ENCODE data around the gene PGPEP1. TPM values are rescaled to one million over a fixed set of nuclear protein-coding genes. Genes with fewer than 3 reads are reported as not detected.
"Not testable (repeated sequence)": the region's sequence is repeated elsewhere in the genome, so short reads cannot be mapped to it uniquely, and the experiment has no call there.

Gene PGPEP1
- total RNA-seq, 2 donors from 2014 or later = 23.7 TPM

DNA sequence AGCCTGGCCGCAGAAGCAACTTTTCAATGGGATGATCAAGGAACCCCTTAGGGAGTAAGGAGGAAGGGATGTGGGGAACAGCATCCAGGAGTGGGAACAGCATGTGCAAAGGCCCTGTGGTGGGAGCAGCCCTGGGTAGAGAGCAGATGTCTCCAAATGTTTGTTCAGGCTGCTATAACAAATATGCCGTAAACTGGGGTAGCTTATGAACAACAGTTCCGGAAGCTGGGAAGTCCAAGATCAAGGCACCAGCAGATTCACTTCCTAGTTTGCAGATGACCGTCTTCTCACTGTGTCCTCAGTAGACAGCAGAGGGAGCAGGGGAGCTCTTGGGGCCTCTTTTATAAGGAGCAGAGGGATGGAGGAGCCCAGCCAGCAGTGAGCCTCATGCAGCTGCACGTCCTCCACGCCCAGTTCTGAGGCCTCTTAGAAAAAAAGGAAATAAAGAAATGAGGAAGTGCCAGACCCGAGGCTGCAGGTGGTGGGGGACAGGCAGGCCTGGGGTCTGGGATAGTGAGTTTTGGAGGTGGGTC is 61.2 kb downstream of the PGPEP1 start:
- no peaks in the 10 kb centered on the region for H3K36me3 ChIP-seq
- H3K4me3 ChIP-seq = no peak overlapping the region
- H3K9me3 ChIP-seq = no peaks in the 10 kb centered on the region
- H3K4me1 ChIP-seq (ENCODE audit: control insufficient read depth in 1 of 2, low read depth in 2 of 2) = no peaks in the 10 kb centered on the region
- H3K27me3 ChIP-seq (replicated peaks; ENCODE audit: insufficient read depth) = no peaks in the 10 kb centered on the region
- ATAC-seq (ENCODE audit: insufficient number of reproducible peaks, low FRiP score, low read depth) (no peak), DNase-seq (ENCODE audit: low spot score) (no peak)
- TF ChIP-seq, protein P1, sequence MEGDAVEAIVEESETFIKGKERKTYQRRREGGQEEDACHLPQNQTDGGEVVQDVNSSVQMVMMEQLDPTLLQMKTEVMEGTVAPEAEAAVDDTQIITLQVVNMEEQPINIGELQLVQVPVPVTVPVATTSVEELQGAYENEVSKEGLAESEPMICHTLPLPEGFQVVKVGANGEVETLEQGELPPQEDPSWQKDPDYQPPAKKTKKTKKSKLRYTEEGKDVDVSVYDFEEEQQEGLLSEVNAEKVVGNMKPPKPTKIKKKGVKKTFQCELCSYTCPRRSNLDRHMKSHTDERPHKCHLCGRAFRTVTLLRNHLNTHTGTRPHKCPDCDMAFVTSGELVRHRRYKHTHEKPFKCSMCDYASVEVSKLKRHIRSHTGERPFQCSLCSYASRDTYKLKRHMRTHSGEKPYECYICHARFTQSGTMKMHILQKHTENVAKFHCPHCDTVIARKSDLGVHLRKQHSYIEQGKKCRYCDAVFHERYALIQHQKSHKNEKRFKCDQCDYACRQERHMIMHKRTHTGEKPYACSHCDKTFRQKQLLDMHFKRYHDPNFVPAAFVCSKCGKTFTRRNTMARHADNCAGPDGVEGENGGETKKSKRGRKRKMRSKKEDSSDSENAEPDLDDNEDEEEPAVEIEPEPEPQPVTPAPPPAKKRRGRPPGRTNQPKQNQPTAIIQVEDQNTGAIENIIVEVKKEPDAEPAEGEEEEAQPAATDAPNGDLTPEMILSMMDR (IDR thresholded peaks at IDR 0.05) = no peak
- H3K27ac ChIP-seq = no peak overlapping the region

DNA sequence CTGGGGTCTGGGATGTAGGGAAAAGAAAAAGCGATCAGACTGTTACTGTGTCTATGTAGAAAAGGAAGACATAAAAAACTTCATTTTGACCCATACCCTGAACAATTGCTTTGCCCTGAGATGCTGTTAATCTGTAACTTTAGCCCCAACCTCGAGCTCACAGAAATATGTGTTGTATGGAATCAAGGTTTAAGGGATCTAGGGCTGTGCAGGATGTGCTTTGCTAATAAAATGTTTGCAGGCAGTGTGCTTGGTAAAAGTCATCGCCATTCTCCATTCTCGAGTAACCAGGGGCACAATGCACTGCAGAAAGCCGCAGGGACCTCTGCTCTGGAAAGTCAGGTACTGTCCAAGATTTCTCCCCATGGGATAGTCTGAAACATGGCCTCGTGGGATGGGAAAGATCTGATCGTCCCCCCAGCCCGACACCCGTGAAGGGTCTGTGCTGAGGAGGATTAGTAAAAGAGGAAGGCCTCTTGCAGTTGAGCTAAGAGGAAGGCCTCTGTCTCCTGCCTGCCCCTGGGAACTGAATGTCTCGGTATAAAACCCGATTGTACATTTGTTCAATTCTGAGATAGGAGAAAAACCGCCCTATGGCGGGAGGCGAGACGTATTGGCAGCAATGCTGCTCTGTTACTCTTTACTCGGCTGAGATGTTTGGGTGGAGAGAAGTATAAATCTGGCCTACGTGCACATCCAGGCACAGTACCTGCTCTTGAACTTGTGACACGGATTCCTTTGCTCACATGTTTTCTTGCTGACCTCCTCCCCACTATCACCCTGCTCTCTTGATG is 62.3 kb downstream of the PGPEP1 start:
- not testable (repeated sequence) for H3K4me1 ChIP-seq (ENCODE audit: control insufficient read depth in 1 of 2, low read depth in 2 of 2); H3K9me3 ChIP-seq; H3K27ac ChIP-seq; ATAC-seq (ENCODE audit: insufficient number of reproducible peaks, low FRiP score, low read depth); H3K36me3 ChIP-seq; DNase-seq (ENCODE audit: low spot score); H3K4me3 ChIP-seq; H3K27me3 ChIP-seq (replicated peaks; ENCODE audit: insufficient read depth)

DNA sequence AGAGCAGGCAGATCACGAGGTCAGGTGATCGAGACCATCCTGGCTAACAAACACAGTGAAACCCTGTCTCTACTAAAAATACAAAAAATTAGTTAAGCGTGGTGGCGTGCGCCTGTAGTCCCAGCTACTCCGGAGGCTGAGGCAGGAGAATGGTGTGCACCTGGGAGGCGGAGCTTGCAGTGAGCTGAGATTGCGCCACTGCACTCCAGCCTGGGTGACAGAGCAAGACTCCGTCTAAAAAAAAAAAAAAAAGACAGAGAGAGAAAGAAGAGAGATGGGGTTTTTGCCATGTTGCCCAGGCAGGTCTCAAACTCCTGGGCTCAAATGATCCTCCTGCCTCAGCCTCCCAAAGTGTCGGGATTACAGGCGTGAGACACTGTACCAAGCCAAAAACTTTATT is 65.4 kb downstream of the PGPEP1 start:
- not testable (repeated sequence) for H3K27me3 ChIP-seq (replicated peaks; ENCODE audit: insufficient read depth); H3K9me3 ChIP-seq; ATAC-seq (ENCODE audit: insufficient number of reproducible peaks, low FRiP score, low read depth); H3K4me3 ChIP-seq; H3K36me3 ChIP-seq; DNase-seq (ENCODE audit: low spot score); H3K4me1 ChIP-seq (ENCODE audit: control insufficient read depth in 1 of 2, low read depth in 2 of 2); H3K27ac ChIP-seq

DNA sequence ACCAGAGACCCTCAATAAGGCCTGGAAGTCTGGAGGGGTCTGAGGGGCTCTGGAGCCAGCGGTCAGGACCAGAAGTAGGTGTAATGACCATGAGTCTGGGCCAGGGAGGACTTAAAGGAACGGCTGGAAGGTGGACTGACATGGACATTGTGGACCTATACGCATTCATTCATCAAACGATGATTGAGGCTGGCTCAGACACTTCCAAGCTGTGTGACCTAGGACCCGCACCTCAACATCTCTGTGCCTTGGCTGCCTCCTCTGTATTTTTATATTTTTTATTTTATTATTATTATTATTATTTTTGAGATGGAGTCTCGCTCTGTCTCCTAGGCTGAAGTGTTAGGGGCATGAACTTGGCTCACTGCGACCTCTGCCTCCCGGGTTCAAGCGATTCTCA is 66.4 kb downstream of the PGPEP1 start:
- no peaks in the 10 kb centered on the region for H3K4me1 ChIP-seq (ENCODE audit: control insufficient read depth in 1 of 2, low read depth in 2 of 2)
- H3K36me3 ChIP-seq = no peaks in the 10 kb centered on the region
- TF ChIP-seq, protein P1 (IDR thresholded peaks at IDR 0.05) = no peak
- H3K9me3 ChIP-seq = no peaks in the 10 kb centered on the region
- no peak for ATAC-seq (ENCODE audit: insufficient number of reproducible peaks, low FRiP score, low read depth)
- no peak overlapping the region for H3K4me3 ChIP-seq
- no peak overlapping the region for H3K27ac ChIP-seq
- DNase-seq (ENCODE audit: low spot score) = no peak
- no peaks in the 10 kb centered on the region for H3K27me3 ChIP-seq (replicated peaks; ENCODE audit: insufficient read depth)

DNA sequence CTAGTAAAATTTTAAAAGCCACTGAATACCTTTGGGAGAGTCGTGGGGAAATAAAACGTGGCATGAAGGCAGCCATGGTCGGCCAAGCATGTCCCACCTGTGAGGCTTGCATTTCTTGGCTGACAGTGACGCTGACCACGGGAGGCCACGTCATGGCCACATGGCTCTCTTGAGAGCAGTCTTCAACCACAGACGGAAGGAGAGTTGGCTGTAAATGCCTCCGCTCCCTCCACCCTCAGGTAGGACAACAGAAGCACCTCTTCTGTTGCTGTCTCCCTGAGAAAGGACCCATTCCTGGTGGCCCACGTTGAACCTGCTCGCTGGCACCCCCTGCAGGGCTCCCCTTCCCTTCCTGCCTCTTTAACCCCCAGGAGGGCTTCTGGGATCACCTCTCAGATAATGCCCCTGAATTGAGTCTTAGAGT is 67.7 kb downstream of the PGPEP1 start:
- Histone ChIP-seq H3K4me3 (no peak overlapping the region), H3K36me3 (no peaks in the 10 kb centered on the region), H3K4me1 (ENCODE audit: control insufficient read depth in 1 of 2, low read depth in 2 of 2) (no peaks in the 10 kb centered on the region), H3K27me3 (replicated peaks; ENCODE audit: insufficient read depth) (no peaks in the 10 kb centered on the region), H3K27ac (no peak overlapping the region), H3K9me3 (no peaks in the 10 kb centered on the region)
- DNase-seq (ENCODE audit: low spot score) = no peak
- TF ChIP-seq, protein P1 (IDR thresholded peaks at IDR 0.05) = no peak
- no peak for ATAC-seq (ENCODE audit: insufficient number of reproducible peaks, low FRiP score, low read depth)

DNA sequence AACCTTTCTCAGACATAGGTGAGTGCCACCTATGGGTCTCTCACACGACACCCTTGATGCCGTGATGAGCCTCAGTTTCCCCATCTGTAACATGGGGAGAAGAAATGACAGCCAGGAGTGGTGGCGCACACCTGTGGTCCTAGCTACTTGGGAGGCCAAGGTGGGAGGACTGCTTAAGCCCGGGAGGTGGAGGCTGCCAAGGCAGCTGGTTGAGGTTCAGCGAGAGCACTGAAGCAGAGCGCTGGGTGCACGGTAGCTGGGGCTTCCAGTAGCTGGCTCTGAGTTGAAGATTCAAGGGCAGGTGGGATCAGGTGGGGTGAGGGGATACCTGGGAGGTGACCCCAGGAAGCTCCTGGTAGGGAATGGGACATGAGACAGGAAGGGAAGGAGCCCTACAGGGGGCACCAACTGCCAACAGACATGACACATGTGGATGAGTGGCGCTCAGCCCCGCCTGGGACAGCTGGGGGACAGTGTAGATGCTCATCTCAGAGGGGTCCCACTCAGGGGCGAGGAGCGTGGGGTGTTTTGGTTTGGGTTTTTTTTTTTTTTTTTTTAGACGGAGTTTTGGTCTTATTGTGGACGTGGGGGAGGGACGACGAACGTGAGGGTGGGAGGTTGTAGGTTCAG is 72.3 kb downstream of the PGPEP1 start:
- H3K36me3 ChIP-seq = no peaks in the 10 kb centered on the region

More for the DNA sequence above, 72.3 kb downstream of the PGPEP1 start:
- TF ChIP-seq, protein P1 (IDR thresholded peaks at IDR 0.05) = no peak
- no peak overlapping the region for H3K27ac ChIP-seq
- H3K27me3 ChIP-seq (replicated peaks; ENCODE audit: insufficient read depth) = no peaks in the 10 kb centered on the region
- no peak for DNase-seq (ENCODE audit: low spot score)
- peaks cover 18 to 36% of the 10 kb centered on the region in 2 donors for H3K4me1 ChIP-seq (ENCODE audit: control insufficient read depth in 1 of 2, low read depth in 2 of 2)
- H3K4me3 ChIP-seq = no peak overlapping the region
- H3K9me3 ChIP-seq = no peaks in the 10 kb centered on the region
- no peak for ATAC-seq (ENCODE audit: insufficient number of reproducible peaks, low FRiP score, low read depth)

All from thoracic aorta (tissue), 2 donors.